ENCODE data around the gene ADD2.

The ADD2 gene

GRCh38 chr2:70692256-70692655, 75.7 kb downstream of the ADD2 start:
- TF ChIP-seq, protein P1, sequence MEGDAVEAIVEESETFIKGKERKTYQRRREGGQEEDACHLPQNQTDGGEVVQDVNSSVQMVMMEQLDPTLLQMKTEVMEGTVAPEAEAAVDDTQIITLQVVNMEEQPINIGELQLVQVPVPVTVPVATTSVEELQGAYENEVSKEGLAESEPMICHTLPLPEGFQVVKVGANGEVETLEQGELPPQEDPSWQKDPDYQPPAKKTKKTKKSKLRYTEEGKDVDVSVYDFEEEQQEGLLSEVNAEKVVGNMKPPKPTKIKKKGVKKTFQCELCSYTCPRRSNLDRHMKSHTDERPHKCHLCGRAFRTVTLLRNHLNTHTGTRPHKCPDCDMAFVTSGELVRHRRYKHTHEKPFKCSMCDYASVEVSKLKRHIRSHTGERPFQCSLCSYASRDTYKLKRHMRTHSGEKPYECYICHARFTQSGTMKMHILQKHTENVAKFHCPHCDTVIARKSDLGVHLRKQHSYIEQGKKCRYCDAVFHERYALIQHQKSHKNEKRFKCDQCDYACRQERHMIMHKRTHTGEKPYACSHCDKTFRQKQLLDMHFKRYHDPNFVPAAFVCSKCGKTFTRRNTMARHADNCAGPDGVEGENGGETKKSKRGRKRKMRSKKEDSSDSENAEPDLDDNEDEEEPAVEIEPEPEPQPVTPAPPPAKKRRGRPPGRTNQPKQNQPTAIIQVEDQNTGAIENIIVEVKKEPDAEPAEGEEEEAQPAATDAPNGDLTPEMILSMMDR (conservative IDR thresholded peaks at IDR 0.05; ENCODE audit: low read depth, low read length), result no peak
- no peak for DNase-seq (ENCODE audit: low read depth)
- H3K4me3 ChIP-seq (ENCODE audit: low read depth, low read length), result no peak overlapping the region

DNA sequence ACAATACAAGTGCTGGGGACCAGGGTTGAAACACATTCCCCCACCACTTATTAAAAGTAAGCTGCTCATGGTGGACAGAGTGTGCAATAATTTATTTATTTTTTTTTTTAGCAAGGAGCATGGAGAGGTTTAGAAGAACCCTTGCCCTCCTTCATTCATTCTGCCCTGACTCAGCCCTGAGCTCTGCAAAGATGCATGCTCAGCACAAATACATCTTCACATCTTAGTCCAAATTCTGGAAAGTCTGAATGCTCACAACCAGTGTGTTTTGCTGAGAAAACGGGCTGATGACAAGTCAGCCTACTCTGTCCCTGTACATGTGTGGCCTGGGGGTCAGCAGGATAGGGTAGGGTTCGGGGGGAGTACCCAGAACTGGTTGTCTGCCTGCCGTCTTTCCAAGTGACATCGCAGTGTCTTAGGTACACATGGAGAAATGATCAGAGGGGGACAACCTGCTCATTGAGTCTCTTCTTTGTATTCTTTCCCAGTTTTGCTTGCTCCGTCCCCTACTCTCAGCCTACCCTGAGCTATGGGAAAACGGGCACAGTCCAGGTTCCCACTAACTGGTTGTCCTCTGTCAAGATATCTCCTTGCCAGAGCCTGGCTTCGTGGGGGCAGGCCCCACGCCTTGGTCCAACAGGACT, 76.4 kb downstream of the ADD2 start:
- DNase-seq (ENCODE audit: low read depth), result no peak
- no peak overlapping the region for H3K4me3 ChIP-seq (ENCODE audit: low read depth, low read length)
- TF ChIP-seq, protein P1 (conservative IDR thresholded peaks at IDR 0.05; ENCODE audit: low read depth, low read length), result no peak

DNA sequence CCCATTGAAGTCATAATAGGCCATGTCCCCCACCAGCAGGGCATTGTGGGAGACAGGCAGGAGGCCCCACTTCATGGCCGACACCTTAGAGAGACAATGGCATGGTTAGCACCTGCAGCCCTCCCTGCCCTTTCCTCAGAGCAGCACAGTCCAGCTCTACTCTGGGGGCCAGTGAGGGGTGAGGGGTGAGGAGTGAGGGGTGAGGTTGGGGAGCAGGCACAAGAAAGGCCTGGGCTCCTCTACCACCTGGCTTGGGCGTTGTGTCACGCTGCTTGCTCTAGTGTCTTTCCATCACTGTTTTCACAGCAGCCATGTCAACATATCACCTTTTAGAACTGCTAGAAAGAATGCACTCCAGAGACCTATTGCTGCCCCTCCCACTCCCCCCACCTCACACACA, 77.2 kb downstream of the ADD2 start:
- TF ChIP-seq, protein P1 (conservative IDR thresholded peaks at IDR 0.05; ENCODE audit: low read depth, low read length), result no peak
- no peak overlapping the region for H3K4me3 ChIP-seq (ENCODE audit: low read depth, low read length)
- no peak for DNase-seq (ENCODE audit: low read depth)

- TF ChIP-seq, protein P1 (conservative IDR thresholded peaks at IDR 0.05; ENCODE audit: low read depth, low read length), result no peak
- no peak overlapping the region for H3K4me3 ChIP-seq (ENCODE audit: low read depth, low read length)
- DNase-seq (ENCODE audit: low read depth), result no peak
Observed at GRCh38 chr2:70688427-70688826, 79.6 kb downstream of the ADD2 start.

- no peak overlapping the region for H3K4me3 ChIP-seq (ENCODE audit: low read depth, low read length)
- DNase-seq (ENCODE audit: low read depth), result no peak
- TF ChIP-seq, protein P1 (conservative IDR thresholded peaks at IDR 0.05; ENCODE audit: low read depth, low read length), result no peak
Observed at GRCh38 chr2:70687461-70687795, 80.6 kb downstream of the ADD2 start.

DNA sequence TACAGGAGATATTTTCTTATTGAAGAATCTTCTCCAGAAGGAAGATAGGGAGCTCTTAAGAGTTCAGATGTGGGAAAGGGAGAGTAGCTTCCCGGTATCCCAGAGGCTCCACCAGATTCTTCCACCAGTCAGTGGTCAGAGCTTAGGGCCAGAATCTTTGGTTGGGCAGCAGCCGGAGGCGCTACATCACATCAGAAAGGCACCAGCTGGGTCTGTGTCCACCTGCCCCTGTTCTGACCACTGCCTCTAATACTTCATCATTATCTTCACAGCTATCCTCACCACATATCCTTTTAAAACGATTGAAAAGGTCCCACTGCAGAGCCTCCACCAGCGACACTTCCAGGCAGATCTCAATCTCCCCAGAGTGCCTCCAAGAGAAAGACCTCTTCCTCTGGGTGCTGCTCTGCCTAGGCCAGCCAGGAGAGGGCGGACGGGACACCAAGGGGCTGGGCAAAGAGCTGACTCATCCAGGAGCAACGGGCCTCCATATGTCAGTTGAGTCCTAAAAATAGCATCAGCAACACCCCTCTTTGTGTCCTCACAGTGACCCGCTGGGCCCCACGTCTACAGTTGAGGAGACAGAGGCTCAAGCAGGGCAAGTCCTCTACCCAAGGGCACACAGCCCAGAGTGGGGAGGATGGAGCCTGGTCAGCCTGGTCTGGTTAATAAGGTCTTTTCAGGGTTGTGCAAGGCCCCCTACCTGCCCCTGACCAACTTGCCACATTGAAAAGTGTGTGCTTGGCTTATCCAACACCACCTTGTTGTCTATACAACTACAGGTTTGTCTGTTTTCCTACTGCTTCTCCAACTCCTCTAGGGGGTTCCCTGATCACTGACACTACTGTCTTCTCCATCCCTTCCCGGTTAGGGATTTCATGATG, 81.2 kb downstream of the ADD2 start:
- TF ChIP-seq, protein P1 (conservative IDR thresholded peaks at IDR 0.05; ENCODE audit: low read depth, low read length), result peak; percentile 45
- no peak overlapping the region for H3K4me3 ChIP-seq (ENCODE audit: low read depth, low read length)
- peak; percentile 50 for DNase-seq (ENCODE audit: low read depth)

Measured in choroid plexus epithelial cell (primary cell).